H1 (cell line): ENCODE measurements around the gene TPBG. TPM values are rescaled to one million over a fixed set of nuclear protein-coding genes. Genes with fewer than 3 reads are reported as not detected.

Experiments used
- CTCF ChIA-PET: fragments of 300-600 bp; sonication (Branson Sonifier 250); formaldehyde crosslinking; loops from one replicate; lab custom pipeline; 2021; ENCODE audit not compliant: partially characterized antibody; lab: Charles Lee
- POLR2A ChIA-PET: fragments of 300-600 bp; sonication (Branson Sonifier 250); formaldehyde crosslinking; loops from one replicate; lab custom pipeline; 2021; ENCODE audit warnings: inconsistent platforms; ENCODE audit not compliant: partially characterized antibody; lab: Charles Lee
- DNase-seq, 2 experiments: peaks; one replicate each; pipeline versions ENCODE4 v3.0.0 to v3.0.0-alpha.2; 2010 to 2022; ENCODE audit warnings: low spot score in 2 of 2, low read depth in 1 of 2, mixed read lengths in 1 of 2
- FAIRE-seq: peaks from 2 replicates; lab custom pipeline; 2011; peaks lifted over from hg19 to GRCh38; lab: Jason Lieb, UNC
- H2AFZ ChIP-seq: 2 replicates; pipeline ENCODE4 v1.8.1; 2012; ENCODE audit warnings: low read length, inconsistent platforms
- H2AK5ac ChIP-seq: 2 replicates; pipeline ENCODE4 v1.6.1; 2013; ENCODE audit warnings: low read depth, low read length
- H2BK120ac ChIP-seq: replicated peaks from 2 replicates; pipeline ENCODE3; 2013; ENCODE audit warnings: low read depth, low read length, inconsistent platforms
- H2BK12ac ChIP-seq: 2 replicates; pipeline ENCODE4 v1.6.1; 2013; ENCODE audit warnings: low read depth, low read length
- H2BK15ac ChIP-seq: 2 replicates; pipeline ENCODE4 v1.6.1; 2013; ENCODE audit warnings: low read length
- H2BK20ac ChIP-seq: 2 replicates; pipeline ENCODE4 v1.6.1; 2013; ENCODE audit warnings: low read length
- H2BK5ac ChIP-seq: 2 replicates; pipeline ENCODE4 v1.6.1; 2013; ENCODE audit warnings: low read depth, low read length
- H3K14ac ChIP-seq: 2 replicates; pipeline ENCODE4 v1.6.1; 2013; ENCODE audit warnings: inconsistent platforms; ENCODE audit not compliant: insufficient read length
- H3K18ac ChIP-seq: 2 replicates; pipeline ENCODE4 v1.6.1; 2013; ENCODE audit warnings: low read length; ENCODE audit errors: extremely low read depth
- H3K23ac ChIP-seq: 2 replicates; pipeline ENCODE4 v1.6.1; 2013; ENCODE audit warnings: inconsistent platforms; ENCODE audit not compliant: insufficient read length
- H3K23me2 ChIP-seq: 2 replicates; pipeline ENCODE4 v1.6.1; 2013; ENCODE audit warnings: low read depth, low read length
- H3K27ac ChIP-seq: 2 replicates; pipeline ENCODE4 v1.6.1; 2011; ENCODE audit warnings: low read depth, low read length, inconsistent platforms
- H3K27me3 ChIP-seq, 4 experiments: replicated peaks in 1 of 4; 1 replicate in 1 of 4; 2 replicates in 3 of 4; pipeline versions ENCODE4 v1.6.1 to v1.8.1; 2011 to 2013; ENCODE audit warnings: low read length in 3 of 4, mild to moderate bottlenecking in 3 of 4, inconsistent platforms in 2 of 4, mixed read lengths in 2 of 4, moderate library complexity in 1 of 4; ENCODE audit not compliant: control insufficient read depth in 3 of 4, insufficient read depth in 3 of 4; ENCODE audit errors: extremely low read depth in 1 of 4
- H3K36me3 ChIP-seq, 4 experiments: 2 replicates each; pipeline versions ENCODE4 v1.6.1 to v1.8.1; 2011 to 2013; ENCODE audit warnings: mild to moderate bottlenecking in 4 of 4, low read length in 3 of 4, moderate library complexity in 2 of 4, control low read depth in 1 of 4, inconsistent platforms in 1 of 4; ENCODE audit not compliant: insufficient read depth in 4 of 4, control insufficient read depth in 2 of 4
- H3K4ac ChIP-seq: replicated peaks from 2 replicates; pipeline ENCODE3; 2013; ENCODE audit warnings: low read length, low read depth, mixed read lengths, inconsistent platforms; ENCODE audit not compliant: insufficient read length
- H3K4me1 ChIP-seq, 4 experiments: replicated peaks in 1 of 4; 1 replicate in 1 of 4; 2 replicates in 3 of 4; pipeline versions ENCODE4 v1.6.1 to v1.8.1; 2011 to 2013; ENCODE audit warnings: low read length in 3 of 4, inconsistent platforms in 2 of 4, mixed read lengths in 1 of 4; ENCODE audit not compliant: insufficient read depth in 4 of 4, control insufficient read depth in 3 of 4
- H3K4me2 ChIP-seq, 2 experiments: 2 replicates each; pipeline versions ENCODE4 v1.6.1 to v1.8.1; 2011 to 2013; ENCODE audit warnings: low read depth in 2 of 2, low read length in 2 of 2, control low read depth in 1 of 2, inconsistent platforms in 1 of 2, mild to moderate bottlenecking in 1 of 2; ENCODE audit not compliant: insufficient read depth in 1 of 2
- H3K4me3 ChIP-seq, 4 experiments: fragments of 200-600, 300-600 bp in 1 of 4; sonication (generic), shearing (Covaris generic), sonication (Bioruptor Twin) in 1 of 4; 2 replicates each; pipeline versions ENCODE4 v1.5.1 to v1.8.1; 2011 to 2016; ENCODE audit warnings: low read length in 4 of 4, low read depth in 3 of 4, control low read depth in 2 of 4, inconsistent platforms in 2 of 4, mild to moderate bottlenecking in 2 of 4, mixed read lengths in 1 of 4, moderate library complexity in 1 of 4; ENCODE audit not compliant: insufficient read depth in 2 of 4; ENCODE audit errors: extremely low read depth in 1 of 4
- H3K56ac ChIP-seq: replicated peaks from 2 replicates; pipeline ENCODE3; 2013; ENCODE audit warnings: low read depth, mild to moderate bottlenecking, mixed read lengths, low read length, inconsistent platforms; ENCODE audit not compliant: insufficient read length
- H3K79me1 ChIP-seq: 2 replicates; pipeline ENCODE4 v1.6.1; 2013; ENCODE audit warnings: low read depth, low read length, control low read depth
- H3K79me2 ChIP-seq, 2 experiments: 2 replicates each; pipeline versions ENCODE4 v1.6.1 to v1.8.1; 2012 to 2013; ENCODE audit warnings: low read length in 2 of 2, mild to moderate bottlenecking in 2 of 2, inconsistent platforms in 1 of 2; ENCODE audit not compliant: insufficient read depth in 2 of 2, control insufficient read depth in 1 of 2
- H3K9ac ChIP-seq, 4 experiments: replicated peaks in 1 of 4; 1 replicate in 1 of 4; 2 replicates in 3 of 4; pipeline versions ENCODE4 v1.6.1 to v1.8.1; 2011 to 2013; ENCODE audit warnings: low read depth in 3 of 4, low read length in 3 of 4, control low read depth in 2 of 4, mild to moderate bottlenecking in 2 of 4, moderate library complexity in 2 of 4, inconsistent platforms in 1 of 4; ENCODE audit errors: extremely low read depth in 1 of 4
- H3K9me3 ChIP-seq, 2 experiments: 2 replicates each; pipeline versions ENCODE4 v1.6.1 to v1.8.1; 2012 to 2013; ENCODE audit warnings: mild to moderate bottlenecking in 2 of 2, moderate library complexity in 2 of 2, control low read depth in 1 of 2, inconsistent platforms in 1 of 2, low read depth in 1 of 2, low read length in 1 of 2, mixed read lengths in 1 of 2; ENCODE audit not compliant: insufficient read depth in 2 of 2
- H4K20me1 ChIP-seq, 2 experiments: replicated peaks in 1 of 2; 2 replicates each; pipeline versions ENCODE3 to v1.8.1; 2011 to 2013; ENCODE audit warnings: inconsistent platforms in 2 of 2, low read length in 2 of 2, mild to moderate bottlenecking in 1 of 2; ENCODE audit not compliant: insufficient read depth in 2 of 2, control insufficient read depth in 1 of 2
- H4K5ac ChIP-seq: 2 replicates; pipeline ENCODE4 v1.6.1; 2013; ENCODE audit warnings: low read length, low read depth, mixed read lengths, inconsistent platforms; ENCODE audit not compliant: insufficient read length
- H4K8ac ChIP-seq: 2 replicates; pipeline ENCODE4 v1.8.0; 2013; ENCODE audit warnings: mild to moderate bottlenecking, moderate library complexity, low read length, inconsistent platforms; ENCODE audit not compliant: insufficient read depth; ENCODE audit errors: extremely low read depth
- H4K91ac ChIP-seq: replicated peaks from 2 replicates; pipeline ENCODE3; 2013; ENCODE audit warnings: low read length, mixed read lengths, inconsistent platforms; ENCODE audit not compliant: insufficient read length
- ASH2L ChIP-seq: fragments of 200-600, 300-600 bp; sonication (generic); IDR thresholded peaks from one replicate; pipeline ENCODE4 v1.7.1; 2017; ENCODE audit warnings: low read length
- CTCF ChIP-seq, 3 experiments: IDR thresholded peaks; 1 replicate in 2 of 3; 2 replicates in 1 of 3; pipeline versions ENCODE4 v1.5.1 to v1.6.1; 2011; ENCODE audit warnings: low read length in 3 of 3, mild to moderate bottlenecking in 3 of 3, inconsistent platforms in 2 of 3, low read depth in 1 of 3, moderate library complexity in 1 of 3; ENCODE audit not compliant: insufficient read depth in 1 of 3; ENCODE audit errors: control extremely low read depth in 1 of 3
- EGR1 ChIP-seq: IDR thresholded peaks from 2 replicates; pipeline ENCODE4 v1.6.1; 2011; ENCODE audit warnings: low read depth, low read length, borderline replicate concordance
- JUN ChIP-seq: IDR thresholded peaks from 2 replicates; pipeline ENCODE4 v1.6.1; 2011; ENCODE audit warnings: low read depth, mild to moderate bottlenecking, improper control_type of control experiment, low read length
- KDM4A ChIP-seq: IDR thresholded peaks from one replicate; pipeline ENCODE4 v1.7.1; 2012; ENCODE audit warnings: low read depth, mild to moderate bottlenecking, moderate library complexity, low read length, inconsistent platforms; ENCODE audit not compliant: severe bottlenecking
- POLR2AphosphoS5 ChIP-seq: IDR thresholded peaks from 2 replicates; pipeline ENCODE4 v1.6.1; 2011; ENCODE audit warnings: low read depth, low read length
- WGBS, 2 experiments: shearing (Covaris generic) in 1 of 2; methylation state at CpG; one replicate each; pipeline versions ENCODE4 v1.1.6 to v1.1.7; 2013 to 2015; ENCODE audit warnings: low lambda C conversion rate in 2 of 2, mixed read lengths in 2 of 2, inconsistent platforms in 1 of 2, low coverage in 1 of 2, missing lambda C conversion rate in 1 of 2; ENCODE audit not compliant: insufficient replicate concordance in 2 of 2, insufficient coverage in 1 of 2, insufficient read length in 1 of 2; ENCODE audit errors: extremely low coverage in 1 of 2, missing lambda C conversion rate in 1 of 2; 5-methylcytosine and 5-hydroxymethylcytosine counted together
- polyA plus RNA-seq, 7 experiments: library from polyadenylated mRNA; depleted of rRNA in 3 of 7; stranded (reverse) in 5 of 7; unstranded in 2 of 7; fragments of >200 nt in 5 of 7; fragments of 200-250 nt in 2 of 7; gene quantifications; 1 replicate in 5 of 7; 2 replicates in 1 of 7; 4 replicates in 1 of 7; pipeline versions ENCODE4 v1.2.1 to v1.2.3, GENCODE V29; 2011 to 2013; ENCODE audit warnings: missing spikeins in 2 of 7, mixed read lengths in 2 of 7
- total RNA-seq: library from RNA; stranded (reverse); fragmentation: NEBNext Ultra II Directional; extraction: Animal tissue kit (Norgen Biotek cat#: 25700); gene quantifications from 2 replicates; pipeline ENCODE4 v1.2.1, GENCODE V29; 2021

TPBG gene
- total and polyA plus RNA-seq, 2 of the 8 experiments (the other 6 are each of a cell fraction or from before 2014, with no cell fraction given): 28.4 to 33.6 TPM

- FAIRE-seq (no peak), DNase-seq (peak in 1 of 2 experiments; percentile 83)
- 1% methylated on average over 47 of the region's 88 CpGs; no CpG with 5 or more reads in 1 of the 2 experiments for WGBS, 2 experiments
- no peak overlapping the region for H3K14ac ChIP-seq
- peak overlapping the region; percentile 89; the same call in 1 of the 2 replicates for H2BK5ac ChIP-seq
- H4K8ac ChIP-seq: peak overlapping the region; percentile 96
- H3K79me2 ChIP-seq: peaks cover 0 to 21% of the 10 kb centered on the region in 2 experiments; a peak in 3 of 4 replicates
- no peak overlapping the region for H2BK20ac ChIP-seq
- peak overlapping the region; percentile 70 to 97 (median 80) for H3K4me3 ChIP-seq
- peak overlapping the region; percentile 45 to 69 (median 60) for H3K9ac ChIP-seq
- H3K79me1 ChIP-seq: no peaks in the 10 kb centered on the region
- peaks cover 0 to 3% of the 10 kb centered on the region in 2 experiments for H4K20me1 ChIP-seq
- H3K4me2 ChIP-seq: peak overlapping the region; percentile 83 to 98
- H2BK120ac ChIP-seq: no peak overlapping the region
- ChIA-PET CTCF (interaction anchor here (0.6 to 3.3 kb wide), 13 partner anchors 9 to 693 kb away, joined by 3 to 27 read pairs (median 4); no protein-coding TSS in a partner anchor), POLR2A (interaction anchor here (1.3 to 1.5 kb wide), 3 partner anchors 31 to 194 kb away, joined by 3 to 5 read pairs (median 3); no protein-coding TSS in a partner anchor)
- H3K27me3 ChIP-seq: no peaks in the 10 kb centered on the region; a peak in 1 of 7 replicates
- H3K56ac ChIP-seq: peak overlapping the region; percentile 75
- peak overlapping the region; percentile 28; the same call in 1 of the 2 replicates for H2AFZ ChIP-seq
- H4K5ac ChIP-seq: peak overlapping the region; percentile 20
- no peak overlapping the region for H2BK15ac ChIP-seq
- H2BK12ac ChIP-seq: no peak overlapping the region
- peaks cover 10% of the 10 kb centered on the region; the same call in 1 of the 2 replicates for H3K23me2 ChIP-seq
- no peak overlapping the region for H2AK5ac ChIP-seq
- peak overlapping the region; percentile 84 for H4K91ac ChIP-seq
- H3K4me1 ChIP-seq: peaks cover 5 to 16% (median 7%) of the 10 kb centered on the region in 4 experiments
- no peak overlapping the region for H3K23ac ChIP-seq
- no peaks in the 10 kb centered on the region for H3K9me3 ChIP-seq
- peaks cover 0 to 11% (median 2%) of the 10 kb centered on the region in 4 experiments; a peak in 2 of 8 replicates for H3K36me3 ChIP-seq
- H3K4ac ChIP-seq: no peak overlapping the region
- peak overlapping the region; percentile 57; the same call in 1 of the 2 replicates for H3K27ac ChIP-seq
- peak overlapping the region; percentile 95 for H3K18ac ChIP-seq
- TF ChIP-seq POLR2AphosphoS5 (peak; percentile 2; the same call in 1 of the 2 replicates), KDM4A (peak; percentile 22), JUN (no peak), ASH2L (peak; percentile 72), CTCF (IDR thresholded peaks at IDR 0.05; ENCODE audit: control extremely low read depth in 1 of 3, insufficient read depth in 1 of 3, low read depth in 1 of 3, low read length in 3 of 3) (no peak), EGR1 (peak; percentile 78; the same call in 1 of the 2 replicates)
Measured at GRCh38 chr6:82364087-82365015, 734 bp downstream of the TPBG start.
